OCI-LY7 (cell line): Measurements from ENCODE around the gene MRPL9.

Source experiments
- CTCF ChIP-seq: fragments of 200-600 bp; sonication (generic); conservative IDR thresholded peaks from 2 replicates; pipeline ENCODE4 v1.5.1; 2014; ENCODE audit warnings: mild to moderate bottlenecking, antibody characterized with exemption, low read length, moderate library complexity, mixed read lengths
- EZH2phosphoT487 ChIP-seq: fragments of 200-600 bp; sonication (generic); IDR thresholded peaks from 2 replicates; pipeline ENCODE4 v1.6.1; 2018; ENCODE audit warnings: low read depth, borderline replicate concordance, mild to moderate bottlenecking, mixed run types, antibody characterized with exemption, low read length, moderate library complexity, mixed read lengths

GRCh38 chr1:151809985-151810556 is 46.8 kb upstream of the MRPL9 start:
- TF ChIP-seq CTCF (no peak), EZH2phosphoT487 (no peak)
